A549 treated with RU486 at 1 μM for 4 hours (cell line): ENCODE measurements around the gene LMX1A. TPM values are rescaled to one million over a fixed set of nuclear protein-coding genes. Genes with fewer than 3 reads are reported as not detected.

Experiments
- total RNA-seq: library from RNA; stranded (reverse); fragments of 200-300 nt; extraction: Qiagen RNA extraction; gene quantifications from 5 replicates; pipeline ENCODE4 v1.2.3, GENCODE V29; 2022; ENCODE audit warnings: low read depth

LMX1A gene
- total RNA-seq, result not detected in 5 replicates

GRCh38 chr1:165355977-165356811 is at the start of gene LMX1A:
Gene LMX1A, minus strand, starts transcription at chr1:165356715. Its CDS starts 1,156 bp downstream, at chr1:165355559.

Other genes starting within 250 kb of the LMX1A start
- gene RXRG, start 88.4 kb upstream of the LMX1A start, total RNA-seq, result not detected in 5 replicates
- not detected in 5 replicates for gene LRRC52, start 187.3 kb upstream of the LMX1A start, total RNA-seq